Mesothelial cell of epicardium (in vitro differentiated cells): ENCODE measurements around the gene IZUMO4. TPM values are rescaled to one million over a fixed set of nuclear protein-coding genes. Genes with fewer than 3 reads are reported as not detected.

Experiments used
- DNase-seq, 2 experiments: peaks; one replicate each; pipeline ENCODE4 v3.0.0; 2021; ENCODE audit warnings: low spot score in 2 of 2; ENCODE audit not compliant: unreplicated experiment in 2 of 2
- H3K27ac Mint-ChIP-seq: 2 replicates; pipeline ENCODE4 v1.8.0; 2021; ENCODE audit warnings: mixed read lengths
- H3K27me3 Mint-ChIP-seq: 2 replicates; pipeline ENCODE4 v1.8.0; 2021; ENCODE audit warnings: low read depth, mixed read lengths
- H3K36me3 Mint-ChIP-seq: 2 replicates; pipeline ENCODE4 v1.8.0; 2021; ENCODE audit warnings: mixed read lengths
- H3K4me1 Mint-ChIP-seq: 2 replicates; pipeline ENCODE4 v1.8.0; 2021; ENCODE audit warnings: mixed read lengths
- H3K4me3 Mint-ChIP-seq: 2 replicates; pipeline ENCODE4 v1.8.0; 2021; ENCODE audit warnings: mild to moderate bottlenecking, moderate library complexity, mixed read lengths
- H3K9me3 Mint-ChIP-seq: 2 replicates; pipeline ENCODE4 v1.8.0; 2021; ENCODE audit warnings: mixed read lengths
- CTCF ChIP-seq: fragments of 200-600 bp; sonication (generic); IDR thresholded peaks from one replicate; pipeline ENCODE4 v1.5.0; 2021; ENCODE audit warnings: antibody characterized with exemption; ENCODE audit not compliant: unreplicated experiment
- total RNA-seq: library from RNA; stranded (reverse); gene quantifications from 3 replicates; pipeline ENCODE4 v1.2.1, GENCODE V29; 2021

The IZUMO4 gene
- total RNA-seq, 1 donor from 2014 or later: 13.8 TPM

DNA sequence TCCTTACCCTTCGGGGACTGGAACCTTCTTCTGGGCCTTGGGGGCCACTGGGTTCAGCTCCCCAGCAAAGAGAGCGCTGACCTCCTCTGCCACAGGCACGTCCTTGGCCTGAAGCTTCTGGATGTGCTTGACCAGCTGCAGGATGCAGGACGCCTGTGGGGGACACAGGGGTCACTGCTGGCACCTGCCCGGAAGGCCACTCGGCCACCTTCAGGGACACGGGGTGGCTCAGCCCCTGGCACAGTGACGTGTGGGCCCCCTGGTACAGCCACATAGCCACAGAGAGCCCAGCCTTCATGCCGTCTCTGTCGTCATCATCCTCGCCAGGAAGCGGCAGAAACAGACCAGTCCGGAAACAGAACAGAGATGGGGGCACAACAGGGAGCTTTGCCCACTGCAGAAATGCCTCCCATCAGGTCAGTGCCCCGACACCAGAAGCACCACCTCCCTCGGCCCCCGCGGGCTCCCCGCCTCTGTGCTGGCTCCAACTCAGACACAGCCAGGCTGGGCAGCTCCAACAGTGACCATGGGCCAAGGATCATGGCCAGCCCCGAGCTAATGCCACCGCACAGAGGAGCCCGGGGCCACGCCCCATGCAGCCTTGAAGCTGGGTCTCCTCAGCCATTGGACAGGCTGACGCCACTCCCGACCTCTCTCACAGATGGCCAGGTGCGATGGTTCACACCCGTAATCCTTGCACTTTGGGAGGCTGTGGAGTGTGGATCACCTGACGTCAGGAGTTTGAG, 20.7 kb downstream of the IZUMO4 start:
- DNase-seq: no peak

GRCh38 chr19:2118438-2118837, 21.7 kb downstream of the IZUMO4 start:
- peaks cover 35% of the 10 kb centered on the region for H3K36me3 Mint-ChIP-seq
- no peak overlapping the region for H3K4me3 Mint-ChIP-seq
- H3K27ac Mint-ChIP-seq: no peak overlapping the region
- H3K27me3 Mint-ChIP-seq: no peaks in the 10 kb centered on the region
- H3K4me1 Mint-ChIP-seq: no peaks in the 10 kb centered on the region
- H3K9me3 Mint-ChIP-seq: no peaks in the 10 kb centered on the region
- no peak for TF ChIP-seq CTCF
- no peak for DNase-seq

More for the DNA sequence above, 20.7 kb downstream of the IZUMO4 start:
- Mint-ChIP-seq H3K27ac (no peak overlapping the region), H3K9me3 (no peaks in the 10 kb centered on the region), H3K4me3 (no peak overlapping the region), H3K4me1 (no peaks in the 10 kb centered on the region), H3K27me3 (no peaks in the 10 kb centered on the region), H3K36me3 (peaks cover 36% of the 10 kb centered on the region)
- TF ChIP-seq CTCF: no peak

GRCh38 chr19:2119921-2120785, 23.4 kb downstream of the IZUMO4 start:
- TF ChIP-seq CTCF: no peak
- DNase-seq: no peak
- Mint-ChIP-seq H3K27ac (no peak overlapping the region), H3K9me3 (no peaks in the 10 kb centered on the region), H3K4me1 (no peaks in the 10 kb centered on the region), H3K4me3 (no peak overlapping the region), H3K36me3 (peaks cover 25% of the 10 kb centered on the region), H3K27me3 (no peaks in the 10 kb centered on the region)

- no peak for DNase-seq
- Mint-ChIP-seq H3K36me3 (peaks cover 22% of the 10 kb centered on the region), H3K4me1 (no peaks in the 10 kb centered on the region), H3K9me3 (no peaks in the 10 kb centered on the region), H3K27ac (no peak overlapping the region), H3K4me3 (no peak overlapping the region), H3K27me3 (no peaks in the 10 kb centered on the region)
- no peak for TF ChIP-seq CTCF
Measured at GRCh38 chr19:2120821-2121220, 24.1 kb downstream of the IZUMO4 start.

GRCh38 chr19:2121416-2122051, 24.8 kb downstream of the IZUMO4 start:
- DNase-seq: no peak
- Mint-ChIP-seq H3K27ac (no peak overlapping the region), H3K4me1 (no peaks in the 10 kb centered on the region), H3K9me3 (no peaks in the 10 kb centered on the region), H3K36me3 (peaks cover 23% of the 10 kb centered on the region), H3K4me3 (no peak overlapping the region), H3K27me3 (no peaks in the 10 kb centered on the region)
- no peak for TF ChIP-seq CTCF
